ENCODE measurements around the gene TMED10.
"Not testable (repeated sequence)": the region's sequence is repeated elsewhere in the genome, so short reads cannot be mapped to it uniquely, and the experiment has no call there.

TMED10 gene

DNA sequence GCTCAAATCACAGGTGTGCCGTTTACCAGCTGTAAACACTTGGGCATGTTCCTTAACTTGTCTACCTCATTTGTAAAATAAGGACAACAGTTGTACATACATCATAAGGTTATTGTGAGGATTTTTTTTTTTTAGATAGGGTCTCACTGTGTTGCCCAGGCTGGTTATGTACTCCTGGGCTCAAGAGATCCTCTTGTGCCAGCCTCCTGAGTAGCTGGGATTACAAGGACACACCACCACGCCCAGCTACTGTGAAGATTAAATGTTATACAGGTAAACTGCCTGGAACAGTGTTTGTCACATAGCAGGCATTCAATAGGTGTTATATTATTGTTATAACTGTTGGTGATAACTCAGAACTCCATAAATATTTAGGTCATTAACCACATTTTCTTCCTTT, 12.7 kb downstream of the TMED10 start:
- in situ Hi-C loops (cut with HindIII; ENCODE audit: low sequenced_read_pairs): no loop called here

DNA sequence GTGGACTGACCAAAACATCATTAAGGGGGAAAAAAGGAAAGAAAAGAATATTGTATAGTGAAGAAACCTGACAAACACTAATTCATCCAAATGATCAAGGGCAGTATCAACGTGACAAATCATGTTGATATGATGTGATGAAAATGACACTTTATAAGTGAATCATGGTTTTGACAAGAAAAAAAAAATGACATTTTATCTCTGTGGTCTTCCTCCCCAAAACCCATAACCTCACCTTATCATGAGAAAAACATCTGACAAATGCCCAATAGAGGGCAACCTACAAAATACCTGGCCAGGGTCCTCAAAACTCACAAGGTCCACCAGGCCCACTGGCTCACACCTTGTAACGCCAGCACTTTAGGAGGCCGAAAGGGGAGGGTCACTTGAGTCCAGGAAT, 13.8 kb downstream of the TMED10 start:
- in situ Hi-C loops (cut with HindIII; ENCODE audit: low sequenced_read_pairs): no loop called here

DNA sequence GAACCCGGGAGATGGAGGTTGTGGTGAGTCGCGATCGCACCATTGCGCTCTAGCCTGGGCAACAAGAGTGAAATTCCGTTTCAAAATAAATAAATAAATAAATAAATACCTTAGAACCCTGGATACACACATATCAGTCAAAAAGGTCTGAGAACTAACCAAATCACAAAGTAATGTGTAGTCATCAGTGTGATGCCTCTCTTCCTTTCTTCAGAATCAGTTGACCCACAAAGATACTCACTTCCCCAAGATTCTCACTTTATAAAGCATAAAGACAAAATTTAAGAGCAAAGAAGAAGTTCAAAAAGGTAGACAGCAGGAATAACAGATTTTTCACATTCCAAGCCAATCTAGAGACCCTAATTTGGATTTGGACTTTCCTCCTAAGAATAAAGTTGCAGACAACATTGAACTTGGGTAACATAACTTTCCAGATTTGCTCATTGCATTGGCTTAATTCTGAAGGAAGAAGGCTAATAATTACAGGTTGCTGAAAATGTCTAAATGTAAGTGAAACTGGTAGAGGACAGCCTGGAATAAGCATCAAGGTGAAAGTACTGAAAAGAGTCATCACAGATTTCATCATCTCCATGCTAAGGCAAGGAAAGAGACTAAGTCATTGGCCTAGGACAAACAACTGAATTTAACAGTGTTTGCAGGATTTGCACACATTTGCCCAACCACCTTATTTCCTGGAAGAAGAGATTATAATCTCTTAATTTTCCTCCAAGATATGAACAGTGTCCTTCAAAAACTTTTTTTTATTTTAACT, 17.4 kb downstream of the TMED10 start:
- in situ Hi-C loops (cut with HindIII; ENCODE audit: low sequenced_read_pairs): no loop called here

DNA sequence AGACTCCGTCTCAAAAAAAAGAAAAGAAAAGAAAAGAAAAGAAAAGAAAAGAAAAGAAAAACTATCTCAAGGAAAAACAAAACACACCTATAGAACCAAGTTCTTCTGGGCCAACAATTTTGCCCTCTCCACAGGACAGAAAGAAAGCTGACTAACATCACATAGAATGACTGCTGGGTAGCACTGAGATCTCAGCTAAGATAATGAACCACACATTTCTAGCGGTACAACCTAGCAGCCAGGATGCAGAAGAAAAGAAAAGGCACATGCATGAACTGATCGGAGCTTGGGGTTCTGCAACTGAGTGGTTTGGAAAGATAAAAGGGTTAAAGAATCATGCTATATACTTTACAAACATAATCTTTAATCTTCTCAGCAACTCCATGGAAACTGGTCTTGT, 19.5 kb downstream of the TMED10 start:
- in situ Hi-C loops (cut with HindIII; ENCODE audit: low sequenced_read_pairs): no loop called here

DNA sequence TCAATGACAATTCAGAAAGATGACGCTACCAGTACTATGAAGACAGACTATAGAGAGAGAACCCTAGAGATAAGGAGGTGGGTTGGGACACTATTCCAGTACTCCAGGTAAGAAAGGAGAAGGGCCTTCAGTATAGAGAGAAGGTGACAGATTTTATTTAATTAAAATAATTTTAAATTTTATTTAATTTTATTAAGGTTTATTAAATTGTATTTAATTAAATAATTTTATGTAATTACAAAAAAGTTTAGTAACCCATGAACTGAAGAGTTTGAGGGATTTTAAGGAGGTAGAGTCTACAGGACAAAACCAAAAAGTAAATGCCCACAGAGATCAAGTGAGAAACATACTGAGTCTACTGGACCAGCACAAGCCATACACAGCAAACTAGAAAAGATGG, 20.3 kb downstream of the TMED10 start:
- in situ Hi-C loops (cut with HindIII; ENCODE audit: low sequenced_read_pairs): no loop called here

DNA sequence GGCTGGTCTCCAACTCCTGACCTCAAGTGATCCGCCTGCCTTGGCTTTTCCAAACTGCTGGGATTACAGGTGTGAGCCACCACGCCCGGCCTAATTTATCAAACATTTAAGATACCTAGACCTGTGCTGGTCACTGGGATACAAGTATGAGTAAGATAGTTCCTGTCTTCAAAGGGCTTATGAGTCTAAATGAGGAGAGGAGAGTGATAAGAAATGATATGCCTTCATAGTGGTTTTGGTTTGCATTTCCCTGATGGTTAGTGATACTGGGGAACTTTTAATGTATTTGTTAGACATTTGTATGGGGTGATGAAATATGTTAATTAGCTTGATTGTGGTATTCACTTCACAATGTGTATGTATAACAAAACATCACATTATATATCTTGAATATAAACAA, 21.2 kb downstream of the TMED10 start:
- in situ Hi-C loops (cut with HindIII; ENCODE audit: low sequenced_read_pairs): no loop called here

DNA sequence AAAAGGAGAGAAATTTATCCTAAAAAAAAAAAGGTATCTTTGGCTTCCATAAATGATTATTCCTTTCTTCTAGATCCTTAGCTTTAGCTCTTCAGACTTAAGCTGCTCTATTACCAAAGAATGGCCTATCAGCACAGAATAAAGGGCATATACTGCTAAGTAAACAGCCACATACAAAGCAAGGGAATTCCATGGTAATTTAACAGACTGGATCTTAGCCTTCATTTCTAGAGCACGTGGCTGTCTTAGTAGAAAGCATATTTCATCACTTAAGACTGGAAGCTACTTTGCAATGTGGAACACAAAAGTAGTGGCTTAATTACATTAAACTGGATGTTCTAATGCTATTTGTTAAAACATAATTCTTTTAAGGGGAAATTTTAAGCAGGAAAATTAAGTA, 23.1 kb downstream of the TMED10 start:
- in situ Hi-C loops (cut with HindIII; ENCODE audit: low sequenced_read_pairs): no loop called here

DNA sequence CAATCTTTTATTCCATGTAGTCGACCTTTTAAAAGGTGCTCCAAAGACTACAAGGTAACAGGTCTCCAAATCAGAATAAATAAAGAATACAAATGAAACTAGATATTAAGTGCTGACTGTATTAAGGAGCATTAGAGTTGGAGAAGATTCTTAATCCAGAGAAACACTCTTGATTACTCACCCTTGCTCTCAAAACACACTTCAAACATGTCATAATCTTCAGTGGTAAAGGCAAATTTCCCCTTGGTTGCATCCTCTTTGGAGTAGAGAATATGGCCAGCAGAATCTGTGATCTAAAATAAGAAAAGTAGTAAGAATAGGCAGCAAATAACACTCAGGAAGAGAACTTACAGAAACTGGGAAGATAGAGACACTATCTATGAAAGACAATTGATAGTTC, 24.6 kb downstream of the TMED10 start:
- in situ Hi-C loops (cut with HindIII; ENCODE audit: low sequenced_read_pairs): no loop called here

DNA sequence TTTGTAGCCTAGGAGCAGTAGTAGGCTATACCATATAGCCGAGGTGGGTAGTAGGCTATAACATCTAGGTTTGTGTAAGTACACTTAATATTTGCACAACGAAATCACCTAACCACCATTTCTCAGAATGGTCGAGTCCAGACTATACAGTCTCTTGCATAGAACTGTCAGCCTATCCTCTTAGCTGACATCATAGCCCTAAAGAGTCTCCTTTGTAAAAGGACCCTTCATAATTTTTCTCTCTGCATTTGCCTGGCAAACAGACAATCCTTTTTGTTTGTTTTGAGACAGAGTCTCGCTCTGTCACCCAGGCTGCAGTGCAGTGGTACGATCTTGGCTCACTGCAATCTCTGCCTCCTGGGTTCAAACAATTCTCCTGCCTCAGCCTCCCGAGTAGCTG, 25.8 kb downstream of the TMED10 start:
- in situ Hi-C loops (cut with HindIII; ENCODE audit: low sequenced_read_pairs): not testable (repeated sequence)

DNA sequence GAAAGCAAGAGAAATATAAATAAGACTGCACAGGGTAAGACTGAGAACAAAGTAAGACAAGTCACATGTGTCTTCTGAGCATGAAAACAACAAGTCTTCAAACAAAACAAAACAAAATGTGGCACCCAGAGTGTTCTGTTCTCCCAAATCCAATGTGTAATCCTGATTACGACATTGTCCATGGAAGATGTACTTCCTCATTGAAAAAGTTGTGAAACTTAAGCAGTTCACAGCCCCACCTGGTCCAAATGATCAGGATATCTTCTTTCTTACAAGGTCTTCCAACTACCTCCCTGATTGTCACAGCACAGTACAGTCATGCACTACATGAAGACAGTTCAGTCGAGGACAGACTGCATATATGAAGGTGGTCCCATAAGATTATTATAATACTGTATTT, 26.3 kb downstream of the TMED10 start:
- in situ Hi-C loops (cut with HindIII; ENCODE audit: low sequenced_read_pairs): no loop called here

DNA sequence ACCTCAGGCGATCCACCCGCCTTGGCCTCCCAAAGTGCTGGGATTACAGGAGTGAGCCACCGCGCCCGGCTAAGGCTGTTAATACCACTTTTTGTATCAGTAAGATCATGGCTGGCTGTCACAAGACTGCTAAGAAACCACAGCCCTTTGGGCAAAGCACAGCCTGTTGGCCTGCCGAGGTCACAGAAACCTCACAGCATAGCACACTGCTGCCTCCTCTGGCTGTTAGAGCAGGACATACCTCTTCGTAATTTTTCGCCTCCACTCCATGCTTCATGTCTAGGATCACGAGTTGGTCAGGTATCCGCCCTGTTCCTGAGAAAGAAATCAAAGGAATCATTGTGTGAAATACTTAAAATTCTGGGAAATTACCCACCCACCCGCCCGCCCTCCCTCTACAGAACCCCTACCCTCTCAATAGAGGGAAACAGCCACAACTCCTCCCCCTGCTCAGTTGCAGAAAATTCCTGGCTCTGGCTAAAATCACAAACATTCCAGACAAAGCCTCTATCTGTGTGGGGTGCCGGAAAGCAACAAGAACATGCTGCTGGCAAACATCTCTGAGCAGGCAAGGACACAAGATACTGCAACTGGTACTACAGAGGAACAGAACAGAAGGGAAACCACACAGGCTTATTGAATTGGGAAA, 28.9 kb downstream of the TMED10 start:
- in situ Hi-C loops (cut with HindIII; ENCODE audit: low sequenced_read_pairs): loop anchor here (10.0 kb wide), 1 partner anchor 137 kb away; no protein-coding TSS in a partner anchor

DNA sequence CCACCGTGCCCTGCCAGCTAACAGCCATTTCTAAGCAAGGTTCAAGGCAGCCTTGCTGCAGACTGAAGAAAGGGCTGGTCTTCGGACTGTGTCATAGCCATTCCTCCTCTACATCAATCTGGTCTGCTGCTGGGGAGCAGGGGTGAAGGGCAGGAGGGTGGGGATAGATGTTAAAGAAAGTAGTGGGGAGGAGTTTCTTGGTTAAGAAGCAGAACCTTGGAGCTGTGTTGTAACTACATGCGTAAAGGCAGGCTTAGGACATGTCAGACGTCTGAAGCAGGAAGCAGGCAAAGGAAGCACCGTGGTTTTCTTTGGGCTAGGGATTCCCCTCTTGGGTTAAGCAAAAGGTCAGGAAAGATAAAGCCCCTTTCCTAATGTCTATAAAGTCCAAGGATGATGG, 31.5 kb downstream of the TMED10 start:
- in situ Hi-C loops (cut with HindIII; ENCODE audit: low sequenced_read_pairs): loop anchor here (5.0 to 10.0 kb wide), 2 partner anchors 32 to 140 kb away; partner anchors contain the start of gene TMED10

DNA sequence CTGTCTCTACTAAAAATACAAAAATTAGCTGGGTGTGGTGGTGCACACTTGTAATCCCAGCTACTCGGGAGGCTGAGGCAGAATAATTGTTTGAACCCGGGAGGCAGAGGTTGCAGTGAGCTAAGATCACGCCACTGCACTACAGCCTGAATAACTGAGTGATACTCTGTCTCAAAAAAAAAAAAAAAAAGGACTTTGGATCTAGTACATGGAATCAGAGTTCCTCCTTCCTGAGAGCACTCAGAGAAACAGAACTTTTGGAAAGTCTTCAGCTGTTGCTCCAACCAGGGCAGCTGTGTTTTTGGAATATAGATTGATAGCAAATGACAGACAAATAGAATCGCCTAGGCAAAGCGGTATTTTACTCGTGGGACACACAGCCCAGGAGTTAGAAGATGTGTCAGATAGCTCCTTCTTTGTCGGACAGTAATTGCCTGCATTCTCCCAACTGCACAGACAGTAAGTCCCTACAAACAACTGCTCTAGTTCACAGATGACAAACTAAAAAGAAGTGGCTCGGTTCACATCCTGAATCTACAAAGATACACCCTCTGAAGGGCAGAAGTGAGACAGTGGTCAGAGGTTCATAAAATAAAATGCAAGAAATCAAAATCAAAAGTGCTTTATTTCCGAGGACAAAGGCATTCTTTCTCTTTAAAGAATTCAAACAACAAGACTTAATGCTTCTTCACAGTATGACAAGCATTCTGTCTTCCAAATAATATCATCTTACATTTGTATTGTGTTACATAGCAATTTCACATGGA, 32.5 kb downstream of the TMED10 start:
- in situ Hi-C loops (cut with HindIII; ENCODE audit: low sequenced_read_pairs): loop anchor here (5.0 to 10.0 kb wide), 2 partner anchors 33 to 141 kb away; partner anchors contain the start of gene TMED10

DNA sequence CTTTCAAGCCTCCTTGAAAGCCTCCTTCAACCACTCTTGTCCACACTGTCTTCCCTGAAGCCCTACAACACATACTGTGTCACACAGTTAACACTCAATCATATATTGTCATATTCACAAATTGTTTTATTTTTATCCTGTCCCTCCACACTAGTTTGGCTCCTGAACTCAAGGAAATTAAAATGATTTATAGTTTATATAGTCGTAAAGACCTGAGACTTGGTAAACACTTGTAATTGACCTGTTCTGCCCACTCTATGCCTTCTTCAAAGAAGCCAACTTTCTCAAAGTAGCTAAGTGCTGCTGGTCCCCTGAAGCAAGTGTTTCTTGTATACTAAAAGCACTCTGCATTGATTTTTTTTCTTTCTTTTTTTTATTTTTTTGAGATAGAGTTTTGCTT, 33.9 kb downstream of the TMED10 start:
- in situ Hi-C loops (cut with HindIII; ENCODE audit: low sequenced_read_pairs): loop anchor here (5.0 to 10.0 kb wide), 2 partner anchors 35 to 142 kb away; partner anchors contain the start of gene TMED10

DNA sequence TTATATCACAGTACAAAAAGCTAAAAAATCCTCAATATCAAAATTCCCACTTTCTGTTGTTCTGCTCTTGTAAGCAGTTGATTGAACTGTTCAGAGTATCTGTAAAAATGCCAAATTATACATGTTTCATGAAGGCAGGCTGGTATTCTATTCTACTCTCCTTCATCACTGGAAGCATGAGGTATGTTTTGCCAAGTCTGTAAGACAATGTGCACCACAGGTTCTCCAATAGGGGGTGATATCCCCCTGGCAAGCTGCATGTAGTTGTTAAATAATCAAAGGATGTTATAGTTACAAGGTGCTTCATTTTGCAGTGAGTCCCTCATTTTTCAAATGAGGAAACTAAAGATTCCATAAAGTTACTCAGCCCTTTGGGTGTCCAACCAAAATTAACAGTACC, 34.4 kb downstream of the TMED10 start:
- in situ Hi-C loops (cut with HindIII; ENCODE audit: low sequenced_read_pairs): loop anchor here (5.0 to 10.0 kb wide), 2 partner anchors 35 to 143 kb away; partner anchors contain the start of gene TMED10

DNA sequence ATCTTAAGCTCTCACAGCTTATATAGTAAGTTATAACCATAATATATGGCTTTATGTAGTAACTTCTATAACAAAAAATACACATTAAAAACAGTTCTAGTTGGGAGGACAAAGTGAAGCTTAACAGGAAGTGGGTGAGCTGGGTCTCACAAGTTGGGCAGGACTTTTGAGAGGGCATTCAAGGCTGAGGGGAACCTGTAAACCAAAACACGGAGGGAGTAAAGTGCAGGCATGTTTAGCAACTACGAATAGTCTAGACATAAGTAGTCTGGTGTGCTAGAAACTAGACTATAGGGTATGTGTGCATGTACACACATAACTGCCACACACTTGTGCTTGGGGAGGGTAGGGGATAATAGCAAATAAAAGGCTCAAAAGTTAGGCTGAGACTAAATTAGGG, 35.4 kb downstream of the TMED10 start:
- in situ Hi-C loops (cut with HindIII; ENCODE audit: low sequenced_read_pairs): loop anchor here (5.0 to 10.0 kb wide), 2 partner anchors 36 to 144 kb away; partner anchors contain the start of gene TMED10

DNA sequence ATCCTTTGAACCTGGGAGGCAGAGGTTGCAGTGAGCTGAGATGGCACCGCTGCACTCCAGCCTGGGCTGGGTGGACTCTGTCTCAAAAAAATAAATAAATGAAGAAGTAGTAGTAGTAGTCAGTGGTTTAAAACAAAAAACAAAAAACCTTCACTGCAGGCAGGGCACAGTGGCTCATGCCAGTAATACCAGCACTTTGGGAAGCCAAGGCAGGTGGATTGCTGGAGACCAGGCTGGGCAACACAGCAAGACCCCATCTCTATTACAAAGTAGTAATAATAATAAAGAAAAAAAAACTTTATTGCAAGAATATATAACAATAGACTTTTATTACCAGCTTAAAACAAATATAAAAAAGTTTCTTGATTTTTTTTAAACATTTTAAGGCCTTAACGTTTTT, 35.8 kb downstream of the TMED10 start:
- in situ Hi-C loops (cut with HindIII; ENCODE audit: low sequenced_read_pairs): loop anchor here (5.0 to 10.0 kb wide), 2 partner anchors 37 to 144 kb away; partner anchors contain the start of gene TMED10

DNA sequence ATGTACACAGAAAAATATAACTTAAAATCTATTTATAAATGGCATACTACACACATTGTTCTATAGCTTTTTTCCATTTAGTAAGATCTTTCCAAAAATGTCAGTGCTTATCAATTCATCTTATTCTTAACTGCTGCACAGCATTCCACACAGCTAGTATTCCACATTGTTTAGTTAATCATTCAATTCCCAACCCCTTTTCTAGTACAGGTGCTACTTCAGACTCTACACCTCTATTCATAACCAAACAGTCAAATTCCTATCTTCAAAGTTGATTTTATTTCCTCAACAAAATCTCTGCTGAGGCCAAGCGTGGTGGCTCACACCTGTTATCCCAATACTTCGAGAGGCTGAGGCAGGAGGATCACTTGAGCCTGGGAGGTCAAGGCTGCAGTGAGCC, 37.2 kb downstream of the TMED10 start:
- in situ Hi-C loops (cut with HindIII; ENCODE audit: low sequenced_read_pairs): no loop called here

DNA sequence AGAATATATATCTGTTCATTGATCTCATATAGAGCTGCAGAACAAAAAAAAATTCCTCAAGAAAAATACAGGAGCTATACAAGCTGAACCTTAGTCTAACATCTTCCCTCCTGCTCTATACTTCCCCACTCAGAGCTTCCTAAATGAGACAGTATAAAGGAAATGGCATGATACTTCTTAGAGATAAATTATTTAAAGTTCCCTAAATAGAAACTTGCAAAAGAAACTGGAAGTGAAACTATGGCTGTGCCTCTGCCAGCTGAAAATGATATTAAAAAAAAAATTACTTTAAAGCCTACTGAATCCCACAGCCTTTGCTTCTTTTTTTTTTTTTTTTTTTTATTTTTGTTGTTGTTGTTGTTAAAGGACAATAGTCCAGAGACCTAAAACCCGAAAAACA, 37.9 kb downstream of the TMED10 start:
- in situ Hi-C loops (cut with HindIII; ENCODE audit: low sequenced_read_pairs): no loop called here

DNA sequence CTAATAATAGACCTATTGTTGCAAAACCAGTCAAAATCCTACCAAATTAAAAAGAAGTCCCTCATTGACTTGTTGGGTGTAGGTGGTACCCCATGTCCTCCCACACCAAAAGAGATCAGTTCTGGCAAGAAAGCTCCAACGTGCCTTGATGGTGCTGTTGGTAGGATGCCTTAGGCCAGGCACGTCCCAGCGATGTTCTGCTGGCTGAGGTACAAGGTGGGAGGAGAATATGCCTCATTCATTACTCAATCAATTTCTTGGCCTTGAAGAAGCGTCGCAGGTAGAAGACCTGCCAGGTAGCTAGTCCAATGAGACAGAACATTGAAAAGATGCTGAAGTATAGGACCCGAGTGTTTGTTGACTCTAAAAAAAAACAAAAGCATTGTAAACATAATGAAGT, 41.8 kb downstream of the TMED10 start:
- in situ Hi-C loops (cut with HindIII; ENCODE audit: low sequenced_read_pairs): no loop called here

DNA sequence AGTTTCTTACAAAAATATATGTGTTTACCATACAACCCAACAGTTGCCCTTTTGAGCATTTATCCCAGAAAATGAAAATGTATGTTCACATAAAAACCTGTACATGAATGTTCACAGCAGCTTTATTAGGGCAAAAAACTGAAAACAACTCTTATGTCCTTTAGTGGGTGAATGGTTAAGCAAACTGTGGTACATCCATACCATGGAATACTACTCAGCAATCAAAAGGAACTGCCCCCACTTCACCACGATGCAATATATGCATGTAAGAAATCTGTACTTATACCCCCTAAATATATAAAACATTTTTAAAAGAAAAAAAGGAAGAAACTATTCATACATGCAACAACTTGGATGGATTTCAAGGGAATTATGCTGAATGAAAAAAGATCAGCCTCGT, 42.8 kb downstream of the TMED10 start:
- in situ Hi-C loops (cut with HindIII; ENCODE audit: low sequenced_read_pairs): no loop called here
